Fibroblast of lung (primary cell): ENCODE results near the gene KL.

Source experiments
- CTCF ChIP-seq, 2 donors: IDR thresholded peaks in 1 of 2; conservative IDR thresholded peaks in 1 of 2; 1 replicate in 1 of 2; 2 replicates in 1 of 2; pipeline ENCODE4 v1.5.1; 2011 to 2012; ENCODE audit warnings: low read length in 2 of 2, control low read depth in 1 of 2, inconsistent platforms in 1 of 2, low read depth in 1 of 2, mild to moderate bottlenecking in 1 of 2
- EZH2 ChIP-seq: IDR thresholded peaks from 2 replicates; pipeline ENCODE4 v1.5.1; 2012; ENCODE audit warnings: low read length, control low read depth, mild to moderate bottlenecking; ENCODE audit errors: missing control alignments

GRCh38 chr13:33007237-33007636 lies 9.0 kb upstream of the KL start:
- TF ChIP-seq CTCF (conservative IDR thresholded peaks at IDR 0.05 in 1 of 2, IDR thresholded peaks at IDR 0.05 in 1 of 2; ENCODE audit: low read depth in 1 of 2, low read length in 2 of 2) (no peak), EZH2 (no peak)
